CD4-positive, alpha-beta T cell (primary cell): ENCODE data around the gene IRX6. TPM values are rescaled to one million over a fixed set of nuclear protein-coding genes. Genes with fewer than 3 reads are reported as not detected.

Experiments
- ATAC-seq: fragments of 200-7000 bp; cut with Tn5 transposase; one replicate; pipeline ENCODE4 v1.10.0; 2022; ENCODE audit warnings: mild to moderate bottlenecking; ENCODE audit not compliant: poor library complexity
- CTCF ChIA-PET: fragments of 350-600 bp; sonication (Branson Sonifier 250); formaldehyde crosslinking; loops from one replicate; lab custom pipeline; 2021; ENCODE audit warnings: antibody characterized with exemption, inconsistent platforms; lab: Charles Lee
- POLR2A ChIA-PET: fragments of 350-600 bp; sonication (Branson Sonifier 250); formaldehyde crosslinking; loops from one replicate; lab custom pipeline; 2021; ENCODE audit warnings: antibody characterized with exemption, inconsistent platforms; lab: Charles Lee
- DNase-seq, 14 experiments: peaks; one replicate each; pipeline ENCODE4 v3.0.0-alpha.2; 2013 to 2020; ENCODE audit warnings: mixed read lengths in 2 of 14
- H3K27ac ChIP-seq, 2 donors: one replicate each; pipeline versions ENCODE4 v1.5.1 to v1.7.0; 2013; ENCODE audit warnings: low read length in 2 of 2, low read depth in 1 of 2, mild to moderate bottlenecking in 1 of 2
- H3K27me3 ChIP-seq, 2 experiments: 1 replicate in 1 of 2; 2 replicates in 1 of 2; pipeline versions ENCODE4 v1.6.1 to v1.7.0; 2013; ENCODE audit warnings: low read length in 2 of 2, control low read depth in 1 of 2, mild to moderate bottlenecking in 1 of 2, moderate library complexity in 1 of 2; ENCODE audit not compliant: insufficient read depth in 2 of 2, control insufficient read depth in 1 of 2
- H3K36me3 ChIP-seq: one replicate; pipeline ENCODE4 v1.6.1; 2013; ENCODE audit warnings: low read length, control low read depth; ENCODE audit not compliant: insufficient read depth
- H3K4me1 ChIP-seq: one replicate; pipeline ENCODE4 v1.6.1; 2013; ENCODE audit warnings: low read length, control low read depth; ENCODE audit not compliant: insufficient read depth
- H3K4me3 ChIP-seq: one replicate; pipeline ENCODE4 v1.5.1; 2013; ENCODE audit warnings: mild to moderate bottlenecking, low read length, moderate library complexity
- H3K9me3 ChIP-seq, 2 experiments: 1 replicate in 1 of 2; 2 replicates in 1 of 2; pipeline versions ENCODE4 v1.6.1 to v1.7.0; 2013; ENCODE audit warnings: low read length in 2 of 2, mild to moderate bottlenecking in 2 of 2, control low read depth in 1 of 2, moderate library complexity in 1 of 2; ENCODE audit not compliant: control insufficient read depth in 1 of 2, insufficient read depth in 1 of 2
- H3K27ac Mint-ChIP-seq: one replicate; pipeline ENCODE4 v1.8.0; 2020; ENCODE audit warnings: mixed read lengths
- H3K27me3 Mint-ChIP-seq: one replicate; pipeline ENCODE4 v1.8.0; 2021; ENCODE audit warnings: mixed read lengths
- H3K36me3 Mint-ChIP-seq: one replicate; pipeline ENCODE4 v1.8.0; 2021; ENCODE audit warnings: low read depth, mixed read lengths
- H3K4me1 Mint-ChIP-seq: one replicate; pipeline ENCODE4 v1.8.0; 2021; ENCODE audit warnings: low read depth, mixed read lengths
- H3K4me3 Mint-ChIP-seq: one replicate; pipeline ENCODE4 v1.8.0; 2020; ENCODE audit warnings: mild to moderate bottlenecking, mixed read lengths
- H3K9me3 Mint-ChIP-seq: one replicate; pipeline ENCODE4 v1.8.0; 2020; ENCODE audit warnings: mixed read lengths
- intact Hi-C, 2 experiments: fragments of 100-400 bp; cut with DNase I in 1 of 2; cut with micrococcal nuclease in 1 of 2; formaldehyde crosslinking; loops; one replicate each; pipeline versions ENCODE4 v1.15.1 to v1.9.0; 2023 to 2025; cut with DNase I, micrococcal nuclease
- total RNA-seq, 174 experiments: library from RNA in 2 of 174; stranded (reverse) in 2 of 174; gene quantifications; one replicate each; pipeline ENCODE4 v1.2.3 and lab custom pipeline; 2021 to 2026
- TF ChIP-seq, protein P1 (sequence below): fragments of 200-600 bp; IDR thresholded peaks from one replicate; pipeline ENCODE4 v1.8.0; 2022; ENCODE audit warnings: antibody characterized with exemption, mild to moderate bottlenecking

Gene IRX6
- total RNA-seq, 2 experiments from 2014 or later = not detected

DNA sequence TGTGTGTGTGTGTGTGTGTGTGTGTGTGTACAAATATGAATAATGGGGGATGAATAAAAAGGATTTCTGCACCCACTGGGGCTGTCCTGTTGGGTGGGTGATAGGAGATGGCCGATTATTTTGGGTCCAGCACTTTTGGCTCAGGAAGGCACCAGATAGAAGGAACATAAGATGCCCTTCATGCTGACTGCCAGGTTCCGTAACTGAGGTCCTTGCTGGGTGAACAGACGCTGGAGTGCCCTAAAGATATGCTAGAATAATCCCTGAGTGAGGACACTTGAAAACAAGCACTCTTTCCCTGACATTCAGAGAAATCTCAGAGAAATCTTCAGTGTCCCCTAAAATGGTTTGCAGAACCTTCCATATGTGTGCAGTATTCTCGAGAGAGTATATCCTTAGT, 17.7 kb downstream of the IRX6 start:
- Histone ChIP-seq H3K4me3 (no peak overlapping the region), H3K9me3 (no peaks in the 10 kb centered on the region), H3K27me3 (peaks cover 0 to 2% of the 10 kb centered on the region in 2 experiments), H3K4me1 (no peaks in the 10 kb centered on the region), H3K27ac (no peak overlapping the region), H3K36me3 (no peaks in the 10 kb centered on the region)
- H3K9me3 Mint-ChIP-seq = no peaks in the 10 kb centered on the region
- TF ChIP-seq, protein P1, sequence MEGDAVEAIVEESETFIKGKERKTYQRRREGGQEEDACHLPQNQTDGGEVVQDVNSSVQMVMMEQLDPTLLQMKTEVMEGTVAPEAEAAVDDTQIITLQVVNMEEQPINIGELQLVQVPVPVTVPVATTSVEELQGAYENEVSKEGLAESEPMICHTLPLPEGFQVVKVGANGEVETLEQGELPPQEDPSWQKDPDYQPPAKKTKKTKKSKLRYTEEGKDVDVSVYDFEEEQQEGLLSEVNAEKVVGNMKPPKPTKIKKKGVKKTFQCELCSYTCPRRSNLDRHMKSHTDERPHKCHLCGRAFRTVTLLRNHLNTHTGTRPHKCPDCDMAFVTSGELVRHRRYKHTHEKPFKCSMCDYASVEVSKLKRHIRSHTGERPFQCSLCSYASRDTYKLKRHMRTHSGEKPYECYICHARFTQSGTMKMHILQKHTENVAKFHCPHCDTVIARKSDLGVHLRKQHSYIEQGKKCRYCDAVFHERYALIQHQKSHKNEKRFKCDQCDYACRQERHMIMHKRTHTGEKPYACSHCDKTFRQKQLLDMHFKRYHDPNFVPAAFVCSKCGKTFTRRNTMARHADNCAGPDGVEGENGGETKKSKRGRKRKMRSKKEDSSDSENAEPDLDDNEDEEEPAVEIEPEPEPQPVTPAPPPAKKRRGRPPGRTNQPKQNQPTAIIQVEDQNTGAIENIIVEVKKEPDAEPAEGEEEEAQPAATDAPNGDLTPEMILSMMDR = no peak
- H3K4me1 Mint-ChIP-seq = no peaks in the 10 kb centered on the region
- peaks cover 20% of the 10 kb centered on the region for H3K27me3 Mint-ChIP-seq
- H3K27ac Mint-ChIP-seq = no peak overlapping the region
- no peaks in the 10 kb centered on the region for H3K36me3 Mint-ChIP-seq
- intact Hi-C loops = no loop called here
- ChIA-PET POLR2A (no interaction called here), CTCF (no interaction called here)
- DNase-seq (no peak), ATAC-seq (no peak)
- no peak overlapping the region for H3K4me3 Mint-ChIP-seq

- Mint-ChIP-seq H3K9me3 (no peaks in the 10 kb centered on the region), H3K27ac (no peak overlapping the region), H3K27me3 (peaks cover 14% of the 10 kb centered on the region), H3K4me3 (no peak overlapping the region), H3K36me3 (no peaks in the 10 kb centered on the region), H3K4me1 (no peaks in the 10 kb centered on the region)
- POLR2A ChIA-PET = no interaction called here
- Histone ChIP-seq H3K27me3 (peaks cover 5 to 8% of the 10 kb centered on the region in 2 experiments), H3K4me3 (no peak overlapping the region), H3K27ac (no peak overlapping the region), H3K36me3 (no peaks in the 10 kb centered on the region), H3K9me3 (no peaks in the 10 kb centered on the region), H3K4me1 (no peaks in the 10 kb centered on the region)
- DNase-seq = no peak
- ATAC-seq = no peak
- TF ChIP-seq, protein P1 = no peak
- CTCF ChIA-PET = no interaction called here
- intact Hi-C loops = no loop called here
Measured at GRCh38 chr16:55346475-55346874, 22.5 kb downstream of the IRX6 start.

- Histone ChIP-seq H3K36me3 (no peaks in the 10 kb centered on the region), H3K9me3 (peaks cover 0 to 3% of the 10 kb centered on the region in 2 experiments), H3K27me3 (peaks cover 5 to 8% of the 10 kb centered on the region in 2 experiments), H3K4me1 (no peaks in the 10 kb centered on the region), H3K4me3 (no peak overlapping the region), H3K27ac (no peak overlapping the region)
- DNase-seq = no peak
- TF ChIP-seq, protein P1 = no peak
- intact Hi-C loops = no loop called here
- Mint-ChIP-seq H3K27me3 (peaks cover 21% of the 10 kb centered on the region), H3K36me3 (no peaks in the 10 kb centered on the region), H3K4me3 (no peak overlapping the region), H3K27ac (no peak overlapping the region), H3K9me3 (no peaks in the 10 kb centered on the region), H3K4me1 (no peaks in the 10 kb centered on the region)
- ChIA-PET POLR2A (no interaction called here), CTCF (no interaction called here)
- ATAC-seq = no peak
Measured at GRCh38 chr16:55349867-55350266, 25.9 kb downstream of the IRX6 start.
